HEK293 (cell line): Measurements from ENCODE around the gene TXNDC15.

Source experiments
- GLI2 ChIP-seq: fragments of 450-650 bp; formaldehyde crosslinking; IDR thresholded peaks from 2 replicates; pipeline ENCODE4; 2017; ENCODE audit warnings: missing biosample characterization, missing genetic modification characterization, low read depth, borderline replicate concordance
- GLI4 ChIP-seq: fragments of 450-650 bp; formaldehyde crosslinking; IDR thresholded peaks from 2 replicates; pipeline ENCODE4 v1.5.1; 2016; ENCODE audit warnings: missing biosample characterization, missing genetic modification characterization
- MEIS1 ChIP-seq: sonication (generic); formaldehyde crosslinking; IDR thresholded peaks from 2 replicates; pipeline ENCODE4 v1.8.1; 2022; ENCODE audit warnings: missing genetic modification reagents, mild to moderate bottlenecking, borderline replicate concordance
- PRDM10 ChIP-seq: fragments of 450-650 bp; formaldehyde crosslinking; IDR thresholded peaks from 2 replicates; pipeline ENCODE4 v1.5.1; 2016; ENCODE audit warnings: missing biosample characterization, missing genetic modification characterization
- TCF7L2 ChIP-seq: IDR thresholded peaks from 2 replicates; pipeline ENCODE4 v1.6.1; 2011; ENCODE audit warnings: low read depth, mild to moderate bottlenecking, inconsistent platforms, low read length, moderate library complexity, borderline replicate concordance
- WT1 ChIP-seq: fragments of 450-650 bp; formaldehyde crosslinking; IDR thresholded peaks from 2 replicates; pipeline ENCODE4 v1.5.1; 2016; ENCODE audit warnings: missing biosample characterization, missing genetic modification characterization
- ZBTB17 ChIP-seq: fragments of 450-650 bp; formaldehyde crosslinking; IDR thresholded peaks from 2 replicates; pipeline ENCODE4 v1.5.1; 2016; ENCODE audit warnings: missing biosample characterization, missing genetic modification characterization
- ZBTB7A ChIP-seq: fragments of 450-650 bp; formaldehyde crosslinking; IDR thresholded peaks from 2 replicates; pipeline ENCODE4 v1.5.1; 2016; ENCODE audit warnings: low read depth, missing biosample characterization, missing genetic modification characterization
- ZFP41 ChIP-seq: fragments of 450-650 bp; formaldehyde crosslinking; IDR thresholded peaks from 2 replicates; pipeline ENCODE4 v1.5.1; 2016; ENCODE audit warnings: missing biosample characterization, missing genetic modification characterization, borderline replicate concordance
- ZNF133 ChIP-seq: fragments of 450-650 bp; formaldehyde crosslinking; IDR thresholded peaks from 2 replicates; pipeline ENCODE4 v1.5.1; 2016; ENCODE audit warnings: missing biosample characterization, missing genetic modification characterization
- ZNF146 ChIP-seq: fragments of 450-650 bp; formaldehyde crosslinking; IDR thresholded peaks from 2 replicates; pipeline ENCODE4 v1.5.1; 2016; ENCODE audit warnings: missing biosample characterization, missing genetic modification characterization
- ZNF148 ChIP-seq: fragments of 450-650 bp; formaldehyde crosslinking; IDR thresholded peaks from 2 replicates; pipeline ENCODE4 v1.5.0; 2017; ENCODE audit warnings: missing biosample characterization, missing genetic modification characterization, borderline replicate concordance
- ZNF2 ChIP-seq: fragments of 450-650 bp; formaldehyde crosslinking; IDR thresholded peaks from 2 replicates; pipeline ENCODE4 v1.5.1; 2016; ENCODE audit warnings: missing biosample characterization, missing genetic modification characterization
- ZNF24 ChIP-seq: fragments of 450-650 bp; formaldehyde crosslinking; IDR thresholded peaks from 2 replicates; pipeline ENCODE4 v1.5.1; 2016; ENCODE audit warnings: missing biosample characterization, missing genetic modification characterization
- ZNF280D ChIP-seq: fragments of 450-650 bp; formaldehyde crosslinking; IDR thresholded peaks from 2 replicates; pipeline ENCODE4 v1.5.1; 2016; ENCODE audit warnings: missing biosample characterization, missing genetic modification characterization
- ZNF311 ChIP-seq: fragments of 450-650 bp; formaldehyde crosslinking; IDR thresholded peaks from 2 replicates; pipeline ENCODE4 v1.5.1; 2017; ENCODE audit warnings: missing biosample characterization, missing genetic modification characterization, borderline replicate concordance
- ZNF433 ChIP-seq: fragments of 450-650 bp; formaldehyde crosslinking; IDR thresholded peaks from 2 replicates; pipeline ENCODE4 v1.5.1; 2016; ENCODE audit warnings: missing biosample characterization, missing genetic modification characterization, low read depth
- ZNF473 ChIP-seq: fragments of 450-650 bp; formaldehyde crosslinking; IDR thresholded peaks from 2 replicates; pipeline ENCODE4 v1.5.1; 2017; ENCODE audit warnings: missing biosample characterization, missing genetic modification characterization
- ZNF514 ChIP-seq: fragments of 450-650 bp; formaldehyde crosslinking; IDR thresholded peaks from 2 replicates; pipeline ENCODE4 v1.5.1; 2016; ENCODE audit warnings: missing biosample characterization, missing genetic modification characterization
- ZNF561 ChIP-seq: fragments of 450-650 bp; IDR thresholded peaks from 2 replicates; pipeline ENCODE4 v1.5.1; 2018; ENCODE audit warnings: missing biosample characterization, missing genetic modification characterization, borderline replicate concordance
- ZNF596 ChIP-seq: fragments of 450-650 bp; IDR thresholded peaks from 2 replicates; pipeline ENCODE4 v1.5.0; 2018; ENCODE audit warnings: missing biosample characterization, mild to moderate bottlenecking, missing genetic modification characterization, moderate library complexity
- ZNF600 ChIP-seq: fragments of 450-650 bp; formaldehyde crosslinking; IDR thresholded peaks from 2 replicates; pipeline ENCODE4 v1.5.1; 2016; ENCODE audit warnings: missing biosample characterization, missing genetic modification characterization
- ZNF624 ChIP-seq: fragments of 450-650 bp; formaldehyde crosslinking; IDR thresholded peaks from 2 replicates; pipeline ENCODE4 v1.5.1; 2017; ENCODE audit warnings: missing biosample characterization, missing genetic modification characterization
- ZNF626 ChIP-seq: fragments of 450-650 bp; sonication (Bioruptor Pico); formaldehyde crosslinking; IDR thresholded peaks from 2 replicates; pipeline ENCODE4 v1.5.1; 2018; ENCODE audit warnings: missing biosample characterization, missing genetic modification characterization, inconsistent platforms
- ZNF654 ChIP-seq: fragments of 450-650 bp; formaldehyde crosslinking; IDR thresholded peaks from 2 replicates; pipeline ENCODE4 v1.5.1; 2016; ENCODE audit warnings: low read depth, missing biosample characterization, missing genetic modification characterization
- ZNF677 ChIP-seq: fragments of 450-650 bp; IDR thresholded peaks from 2 replicates; pipeline ENCODE4 v1.5.0; 2018; ENCODE audit warnings: missing biosample characterization, mild to moderate bottlenecking, missing genetic modification characterization, moderate library complexity
- ZNF76 ChIP-seq: fragments of 450-650 bp; formaldehyde crosslinking; IDR thresholded peaks from 2 replicates; pipeline ENCODE4; 2016; ENCODE audit warnings: low read depth, missing biosample characterization, missing genetic modification characterization, borderline replicate concordance
- ZNF830 ChIP-seq: fragments of 450-650 bp; IDR thresholded peaks from 2 replicates; pipeline ENCODE4 v1.5.0; 2018; ENCODE audit warnings: missing biosample characterization, missing genetic modification characterization, low read depth, mild to moderate bottlenecking, moderate library complexity
- ZSCAN18 ChIP-seq: fragments of 450-650 bp; formaldehyde crosslinking; IDR thresholded peaks from 2 replicates; pipeline ENCODE4 v1.5.1; 2016; ENCODE audit warnings: missing biosample characterization, missing genetic modification characterization

Gene TXNDC15

GRCh38 chr5:134845852-134846640 is 28.1 kb upstream of the TXNDC15 start, which contains the start of gene C5orf24 (continued):
- no peak for TF ChIP-seq ZNF433 (tag by site-specific recombination)
- no peak for TF ChIP-seq ZNF280D (tag by site-specific recombination)
- no peak for TF ChIP-seq ZNF624
- TF ChIP-seq ZNF561 (tag by site-specific recombination), result peak; percentile 92
- TF ChIP-seq GLI4 (tag by site-specific recombination), result 0 out of 2 replicates have a peak, but pooled peaks have one; percentile 36
- TF ChIP-seq ZNF600 (tag by site-specific recombination), result peak; percentile 75; the same call in 1 of the 2 replicates
- TF ChIP-seq GLI2 (tag by site-specific recombination), result no peak
- TF ChIP-seq ZBTB7A (tag by site-specific recombination), result no peak
- TF ChIP-seq ZNF311 (tag by site-specific recombination), result no peak
- TF ChIP-seq ZNF148 (tag by site-specific recombination), result no peak
- no peak for TF ChIP-seq ZFP41 (tag by site-specific recombination)
- TF ChIP-seq ZNF473 (tag by site-specific recombination), result no peak
- TF ChIP-seq ZSCAN18 (tag by site-specific recombination), result 0 out of 2 replicates have a peak, but pooled peaks have one; percentile 53
- peak; percentile 81; the same call in 1 of the 2 replicates for TF ChIP-seq ZNF76
- no peak for TF ChIP-seq ZNF830
- no peak for TF ChIP-seq TCF7L2
- 0 out of 2 replicates have a peak, but pooled peaks have one; percentile 56 for TF ChIP-seq ZNF596
- TF ChIP-seq ZBTB17 (tag by site-specific recombination), result no peak; the same call in 1 of the 2 replicates
- no peak for TF ChIP-seq ZNF24
- TF ChIP-seq PRDM10 (tag by site-specific recombination), result peak; percentile 67; the same call in 1 of the 2 replicates
- peak; percentile 50; the same call in 1 of the 2 replicates for TF ChIP-seq ZNF146 (tag by site-specific recombination)
- TF ChIP-seq WT1, result no peak
- no peak for TF ChIP-seq ZNF626
- no peak for TF ChIP-seq ZNF514 (tag by site-specific recombination)
- peak; percentile 23; the same call in 1 of the 2 replicates for TF ChIP-seq ZNF677
- TF ChIP-seq ZNF133 (tag by site-specific recombination), result no peak
- TF ChIP-seq MEIS1 (CRISPR knock-in tag), result no peak
- TF ChIP-seq ZNF2 (tag by site-specific recombination), result no peak
- TF ChIP-seq ZNF654, result no peak
